ENCODE measurements around the gene CADM4. TPM values are rescaled to one million over a fixed set of nuclear protein-coding genes. Genes with fewer than 3 reads are reported as not detected.

The CADM4 gene
- total and polyA plus RNA-seq, 7 experiments from 2014 or later: 0.34 to 2.0 (median 0.51) TPM

DNA sequence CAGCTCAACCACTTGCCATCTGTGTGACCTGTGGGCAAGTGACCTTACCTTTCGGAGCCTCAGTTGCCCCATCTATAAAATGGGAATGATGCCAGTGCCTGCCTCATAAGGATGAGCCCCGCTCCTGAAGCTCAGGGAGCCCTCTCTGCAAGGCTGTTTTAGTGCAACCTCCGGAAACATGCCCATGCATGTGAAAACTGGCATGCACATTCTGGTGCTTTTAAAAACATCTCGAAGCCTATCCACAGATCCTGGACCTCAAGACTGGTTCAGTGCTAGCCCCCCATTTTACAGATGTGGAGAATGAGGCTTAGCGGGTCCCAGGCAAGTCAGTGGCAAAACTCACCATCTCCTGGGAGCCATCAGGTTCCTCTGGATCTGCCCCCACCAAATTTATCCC lies 5.6 kb downstream of the CADM4 start:
- Mint-ChIP-seq H3K27ac (no peak overlapping the region), H3K36me3 (no peaks in the 10 kb centered on the region), H3K4me1 (peaks cover 3 to 10% (median 6%) of the 10 kb centered on the region in 7 donors), H3K27me3 (peaks cover 13 to 37% (median 27%) of the 10 kb centered on the region in 5 donors), H3K4me3 (no peak overlapping the region), H3K9me3 (no peaks in the 10 kb centered on the region)
- ATAC-seq (no peak), DNase-seq (no peak)
- Histone ChIP-seq H3K36me3 (ENCODE audit: control insufficient read depth in 2 of 3, insufficient read depth in 3 of 3, low read length in 3 of 3) (no peaks in the 10 kb centered on the region), H3K4me1 (ENCODE audit: control insufficient read depth in 2 of 2, insufficient read depth in 2 of 2, low read length in 2 of 2) (no peaks in the 10 kb centered on the region), H3K27ac (ENCODE audit: low read depth, low read length) (no peak overlapping the region), H3K27me3 (ENCODE audit: control insufficient read depth in 2 of 2, insufficient read depth in 2 of 2, low read length in 2 of 2) (peaks cover 4 to 8% of the 10 kb centered on the region in 2 donors), H3K9me3 (ENCODE audit: control insufficient read depth in 2 of 3, low read length in 3 of 3) (no peaks in the 10 kb centered on the region), H3K4me3 (ENCODE audit: low read length) (no peak overlapping the region)
- intact Hi-C loops (cut with micrococcal nuclease): no loop called here
- POLR2A ChIA-PET: interaction anchor here (1.3 kb wide), 1 partner anchor 10 kb away, joined by 3 read pairs; no protein-coding TSS in a partner anchor
- CTCF ChIA-PET: interaction anchor here (0.6 to 0.7 kb wide), 2 partner anchors 34 to 39 kb away, joined by 3 to 5 read pairs; no protein-coding TSS in a partner anchor

DNA sequence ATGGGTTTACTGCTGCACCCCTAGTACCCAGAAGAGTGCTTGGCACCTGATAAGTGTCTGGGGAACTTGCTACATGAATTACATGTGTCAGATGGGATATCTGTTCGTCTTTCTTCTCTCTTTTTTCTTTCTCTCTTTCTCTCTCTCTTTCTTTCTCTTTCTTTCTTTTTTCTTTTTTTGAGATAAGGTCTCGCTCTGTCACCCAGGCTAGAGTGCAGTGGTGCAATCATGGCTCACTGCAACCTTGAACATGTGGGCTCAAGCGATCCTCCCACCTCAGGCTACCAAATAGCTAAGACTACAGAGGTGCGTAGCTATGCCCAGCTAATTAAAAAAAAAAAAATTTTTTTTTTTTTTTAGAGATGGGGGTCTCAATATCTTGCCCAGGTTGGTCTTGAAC lies 6.1 kb downstream of the CADM4 start:
- H3K27ac Mint-ChIP-seq: no peak overlapping the region
- Histone ChIP-seq H3K4me3 (ENCODE audit: low read length) (no peak overlapping the region), H3K4me1 (ENCODE audit: control insufficient read depth in 2 of 2, insufficient read depth in 2 of 2, low read length in 2 of 2) (no peaks in the 10 kb centered on the region), H3K36me3 (ENCODE audit: control insufficient read depth in 2 of 3, insufficient read depth in 3 of 3, low read length in 3 of 3) (no peaks in the 10 kb centered on the region), H3K27ac (ENCODE audit: low read depth, low read length) (no peak overlapping the region), H3K9me3 (ENCODE audit: control insufficient read depth in 2 of 3, low read length in 3 of 3) (no peaks in the 10 kb centered on the region), H3K27me3 (ENCODE audit: control insufficient read depth in 2 of 2, insufficient read depth in 2 of 2, low read length in 2 of 2) (peaks cover 0 to 2% of the 10 kb centered on the region in 2 donors)
- ChIA-PET POLR2A (interaction anchor here (0.6 to 1.3 kb wide), 2 partner anchors 10 to 179 kb away, joined by 3 to 6 read pairs; no protein-coding TSS in a partner anchor), CTCF (interaction anchor here (0.6 to 0.7 kb wide), 2 partner anchors 34 to 39 kb away, joined by 3 to 5 read pairs; no protein-coding TSS in a partner anchor)
- intact Hi-C loops (cut with micrococcal nuclease): no loop called here
- no peaks in the 10 kb centered on the region for H3K36me3 Mint-ChIP-seq
- H3K9me3 Mint-ChIP-seq: no peaks in the 10 kb centered on the region
- H3K4me3 Mint-ChIP-seq: no peak overlapping the region
- no peak for DNase-seq
- H3K4me1 Mint-ChIP-seq: peaks cover 0 to 5% (median under 1%) of the 10 kb centered on the region in 7 donors
- H3K27me3 Mint-ChIP-seq: peaks cover 8 to 32% (median 21%) of the 10 kb centered on the region in 5 donors
- no peak for ATAC-seq

DNA sequence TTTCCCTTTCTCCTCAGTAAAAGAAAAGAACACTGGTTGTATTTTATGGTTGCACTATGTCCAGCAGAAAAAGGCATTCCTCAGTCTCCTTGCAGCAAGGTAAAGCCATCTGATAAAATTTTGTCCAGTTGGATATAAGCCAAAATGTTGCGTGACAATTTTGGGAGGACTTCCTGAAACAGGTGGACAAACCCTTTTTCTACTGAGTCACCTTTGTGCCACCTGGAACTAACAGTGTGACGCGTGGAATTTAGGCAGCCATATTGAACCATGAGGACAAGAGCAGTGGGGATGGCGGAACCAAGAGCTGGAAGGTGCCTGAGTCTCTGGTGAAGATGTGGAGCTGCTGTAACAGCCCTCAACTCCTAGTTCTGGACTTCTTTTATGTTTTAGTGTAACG lies 8.2 kb downstream of the CADM4 start:
- Mint-ChIP-seq H3K9me3 (no peaks in the 10 kb centered on the region), H3K27me3 (peaks cover 0 to 23% (median 6%) of the 10 kb centered on the region in 5 donors), H3K4me3 (no peak overlapping the region), H3K36me3 (no peaks in the 10 kb centered on the region), H3K27ac (no peak overlapping the region), H3K4me1 (peaks cover 0 to 10% (median 3%) of the 10 kb centered on the region in 7 donors)
- Histone ChIP-seq H3K27me3 (ENCODE audit: control insufficient read depth in 2 of 2, insufficient read depth in 2 of 2, low read length in 2 of 2) (no peaks in the 10 kb centered on the region), H3K4me1 (ENCODE audit: control insufficient read depth in 2 of 2, insufficient read depth in 2 of 2, low read length in 2 of 2) (no peaks in the 10 kb centered on the region), H3K36me3 (ENCODE audit: control insufficient read depth in 2 of 3, insufficient read depth in 3 of 3, low read length in 3 of 3) (no peaks in the 10 kb centered on the region), H3K9me3 (ENCODE audit: control insufficient read depth in 2 of 3, low read length in 3 of 3) (no peaks in the 10 kb centered on the region), H3K4me3 (ENCODE audit: low read length) (no peak overlapping the region), H3K27ac (ENCODE audit: low read depth, low read length) (no peak overlapping the region)
- ATAC-seq (no peak), DNase-seq (no peak)
- ChIA-PET CTCF (interaction anchor here (0.6 kb wide), 1 partner anchor 1344 kb away, joined by 3 read pairs; no protein-coding TSS in a partner anchor), POLR2A (interaction anchor here (0.6 kb wide), 1 partner anchor 527 kb away, joined by 5 read pairs; no protein-coding TSS in a partner anchor)
- intact Hi-C loops (cut with micrococcal nuclease): no loop called here

DNA sequence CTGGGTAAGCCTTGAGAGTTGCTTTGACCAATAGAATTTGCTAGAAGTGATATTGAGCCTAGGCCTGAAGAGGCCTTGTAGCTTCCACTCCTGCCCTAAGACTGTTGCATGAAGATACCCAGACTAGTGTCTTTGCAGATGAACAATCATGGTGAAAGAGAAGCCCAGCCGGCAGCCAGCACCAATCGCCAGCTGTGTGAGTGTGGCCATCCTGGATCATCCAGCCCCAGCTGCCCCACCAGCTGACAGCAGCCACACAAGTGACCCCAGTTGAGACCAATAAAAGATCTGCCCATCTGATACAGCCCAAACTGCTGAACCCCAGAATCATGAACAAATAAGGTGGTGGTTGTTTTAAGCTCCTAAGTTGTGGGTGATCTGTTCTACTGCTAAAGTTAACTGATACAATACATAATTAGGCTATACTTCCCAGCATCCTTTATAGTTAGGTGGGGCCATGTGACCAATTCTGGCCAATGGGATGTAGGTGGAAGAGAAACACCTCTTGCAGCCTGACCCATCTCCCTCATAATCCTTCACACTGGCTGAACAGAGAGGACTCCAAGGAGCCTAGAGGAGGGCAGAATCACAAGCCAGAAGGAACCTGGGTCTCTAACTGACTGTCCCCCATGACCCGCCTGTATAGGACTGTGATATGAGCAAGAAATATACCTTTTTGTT lies 10.9 kb downstream of the CADM4 start:
- ATAC-seq: no peak
- Histone ChIP-seq H3K36me3 (ENCODE audit: control insufficient read depth in 2 of 3, insufficient read depth in 3 of 3, low read length in 3 of 3) (no peaks in the 10 kb centered on the region), H3K9me3 (ENCODE audit: control insufficient read depth in 2 of 3, low read length in 3 of 3) (no peaks in the 10 kb centered on the region), H3K4me1 (ENCODE audit: control insufficient read depth in 2 of 2, insufficient read depth in 2 of 2, low read length in 2 of 2) (peaks cover 4% of the 10 kb centered on the region in 2 donors), H3K27ac (ENCODE audit: low read depth, low read length) (no peak overlapping the region), H3K27me3 (ENCODE audit: control insufficient read depth in 2 of 2, insufficient read depth in 2 of 2, low read length in 2 of 2) (no peaks in the 10 kb centered on the region), H3K4me3 (ENCODE audit: low read length) (no peak overlapping the region)
- H3K4me3 Mint-ChIP-seq: no peak overlapping the region
- peaks cover 0 to 2% (median 0%) of the 10 kb centered on the region in 5 donors for H3K36me3 Mint-ChIP-seq
- POLR2A ChIA-PET: interaction anchor here (0.6 kb wide), 1 partner anchor 103 kb away, joined by 3 read pairs; no protein-coding TSS in a partner anchor
- DNase-seq: peak in 1 of 9 donors; percentile 0
- peaks cover 0 to 17% (median 6%) of the 10 kb centered on the region in 5 donors for H3K27me3 Mint-ChIP-seq
- intact Hi-C loops (cut with micrococcal nuclease): no loop called here
- no peak overlapping the region for H3K27ac Mint-ChIP-seq
- H3K4me1 Mint-ChIP-seq: peaks cover 5 to 20% (median 14%) of the 10 kb centered on the region in 7 donors
- CTCF ChIA-PET: interaction anchor here (0.6 to 1.2 kb wide), 2 partner anchors 13 to 73 kb away, joined by 3 read pairs; no protein-coding TSS in a partner anchor
- no peaks in the 10 kb centered on the region for H3K9me3 Mint-ChIP-seq

DNA sequence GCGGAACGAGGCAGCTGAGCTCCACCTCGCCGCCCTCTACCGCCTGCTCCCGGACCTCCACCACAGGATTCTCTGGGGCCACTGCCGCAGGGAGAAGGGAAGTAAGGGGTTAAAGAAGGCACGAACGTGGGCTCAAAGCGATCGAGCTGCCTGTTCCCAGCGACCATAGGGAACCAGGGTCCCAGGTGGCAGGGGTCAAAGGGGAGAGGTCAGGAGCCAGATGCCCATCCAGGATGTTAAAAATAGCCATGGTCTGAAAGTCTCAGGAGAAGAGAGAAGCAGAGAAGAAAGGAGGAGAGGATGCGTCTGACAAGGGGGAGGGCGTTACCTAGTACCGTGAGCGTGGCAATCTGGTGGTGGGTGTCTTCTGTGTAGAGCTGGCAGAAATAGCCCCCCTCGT lies 12.8 kb downstream of the CADM4 start:
- no peaks in the 10 kb centered on the region for H3K27me3 ChIP-seq (ENCODE audit: control insufficient read depth in 2 of 2, insufficient read depth in 2 of 2, low read length in 2 of 2)
- H3K27ac ChIP-seq (ENCODE audit: low read depth, low read length): no peak overlapping the region
- peaks cover 0 to 2% (median 0%) of the 10 kb centered on the region in 5 donors for H3K36me3 Mint-ChIP-seq
- no peak overlapping the region for H3K4me3 ChIP-seq (ENCODE audit: low read length)
- no peaks in the 10 kb centered on the region for H3K36me3 ChIP-seq (ENCODE audit: control insufficient read depth in 2 of 3, insufficient read depth in 3 of 3, low read length in 3 of 3)
- POLR2A ChIA-PET: interaction anchor here (0.6 kb wide), 1 partner anchor 423 kb away, joined by 3 read pairs; no protein-coding TSS in a partner anchor
- peaks cover 0 to 12% (median 0%) of the 10 kb centered on the region in 5 donors for H3K27me3 Mint-ChIP-seq
- ATAC-seq: no peak
- no peak for DNase-seq
- no peaks in the 10 kb centered on the region for H3K9me3 ChIP-seq (ENCODE audit: control insufficient read depth in 2 of 3, low read length in 3 of 3)
- CTCF ChIA-PET: no interaction called here
- H3K4me3 Mint-ChIP-seq: peak overlapping the region in 2 of 10 donors; percentile 7 to 55
- H3K27ac Mint-ChIP-seq: no peak overlapping the region
- intact Hi-C loops (cut with micrococcal nuclease): no loop called here
- peaks cover 6 to 24% (median 16%) of the 10 kb centered on the region in 7 donors for H3K4me1 Mint-ChIP-seq
- peaks cover 4% of the 10 kb centered on the region in 2 donors for H3K4me1 ChIP-seq (ENCODE audit: control insufficient read depth in 2 of 2, insufficient read depth in 2 of 2, low read length in 2 of 2)
- H3K9me3 Mint-ChIP-seq: no peaks in the 10 kb centered on the region

DNA sequence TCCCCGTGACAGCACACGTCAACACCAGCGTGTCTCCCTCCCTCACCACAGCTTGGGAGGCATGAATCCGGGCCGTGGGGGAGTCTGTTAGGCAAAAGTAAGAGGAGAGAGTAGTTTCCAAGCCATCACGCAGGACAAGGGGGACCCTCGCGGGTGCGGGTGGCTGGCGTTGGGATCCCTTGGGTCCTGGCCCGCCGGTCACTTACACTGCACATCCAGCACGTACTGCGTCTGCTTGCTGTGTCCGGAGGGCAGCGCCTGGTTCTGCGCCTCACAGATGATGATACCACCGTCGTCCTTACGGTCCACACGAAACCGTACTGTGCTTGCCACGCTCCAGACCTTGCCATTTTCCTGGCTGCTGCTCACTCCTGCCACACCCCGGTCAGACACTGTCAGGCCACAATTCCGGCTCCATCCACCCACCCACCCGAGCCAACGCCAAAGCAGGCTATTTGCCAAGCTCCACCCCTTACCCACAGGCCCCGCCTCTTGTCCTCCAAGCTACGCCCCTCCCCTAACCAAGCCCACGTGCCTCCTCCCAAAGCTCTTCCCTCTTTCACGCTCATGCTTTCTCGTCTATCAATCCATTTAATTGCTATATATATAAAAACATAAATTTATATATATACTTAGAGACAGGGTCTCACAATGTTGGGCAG lies 13.6 kb downstream of the CADM4 start:
- DNase-seq (peak in 1 of 9 donors; percentile 7), ATAC-seq (no peak)
- H3K27me3 ChIP-seq (ENCODE audit: control insufficient read depth in 2 of 2, insufficient read depth in 2 of 2, low read length in 2 of 2): no peaks in the 10 kb centered on the region
- CTCF ChIA-PET: interaction anchor here (0.6 to 0.7 kb wide), 2 partner anchors 44 to 1589 kb away, joined by 3 read pairs; partner anchors contain the start of gene PLAUR
- Mint-ChIP-seq H3K9me3 (no peaks in the 10 kb centered on the region), H3K27me3 (peaks cover 0 to 12% (median 0%) of the 10 kb centered on the region in 5 donors), H3K27ac (peak overlapping the region in 1 of 9 donors; percentile 59), H3K4me3 (peak overlapping the region in 1 of 10 donors; percentile 29), H3K4me1 (peaks cover 10 to 29% (median 20%) of the 10 kb centered on the region in 7 donors), H3K36me3 (peaks cover 0 to 2% (median 0%) of the 10 kb centered on the region in 5 donors)
- intact Hi-C loops (cut with micrococcal nuclease): loop anchor here in 1 of 2 donors (1.0 kb wide), 1 partner anchor 71 kb away; no protein-coding TSS in a partner anchor
- no peaks in the 10 kb centered on the region for H3K9me3 ChIP-seq (ENCODE audit: control insufficient read depth in 2 of 3, low read length in 3 of 3)
- H3K36me3 ChIP-seq (ENCODE audit: control insufficient read depth in 2 of 3, insufficient read depth in 3 of 3, low read length in 3 of 3): no peaks in the 10 kb centered on the region
- POLR2A ChIA-PET: interaction anchor here (0.6 kb wide), 1 partner anchor 424 kb away, joined by 3 read pairs; no protein-coding TSS in a partner anchor
- H3K27ac ChIP-seq (ENCODE audit: low read depth, low read length): no peak overlapping the region
- H3K4me3 ChIP-seq (ENCODE audit: low read length): no peak overlapping the region
- peaks cover 4% of the 10 kb centered on the region in 2 donors for H3K4me1 ChIP-seq (ENCODE audit: control insufficient read depth in 2 of 2, insufficient read depth in 2 of 2, low read length in 2 of 2)

Measured in naive thymus-derived CD4-positive, alpha-beta T cell (primary cell).